NT2/D1 (cell line): ENCODE measurements around the gene PRSS21.

ENCODE experiments used
- SUZ12 ChIP-seq: IDR thresholded peaks from 2 replicates; pipeline ENCODE4 v1.6.1; 2011; ENCODE audit not compliant: insufficient read length, insufficient read depth; ENCODE audit errors: extremely low read depth
- YY1 ChIP-seq: IDR thresholded peaks from 2 replicates; pipeline ENCODE4 v1.6.1; 2011; ENCODE audit not compliant: insufficient read length, insufficient read depth
- ZNF274 ChIP-seq: IDR thresholded peaks from 2 replicates; pipeline ENCODE4 v1.6.1; 2011; ENCODE audit warnings: mild to moderate bottlenecking, low read depth, low read length

GRCh38 chr16:2827831-2828520 is 10.9 kb downstream of the PRSS21 start:
- no peak for TF ChIP-seq ZNF274
- no peak for TF ChIP-seq YY1
- no peak for TF ChIP-seq SUZ12
